Caki2 (cell line): ENCODE measurements around the gene PCED1B. TPM values are rescaled to one million over a fixed set of nuclear protein-coding genes. Genes with fewer than 3 reads are reported as not detected.
"Not testable (repeated sequence)": the region's sequence is repeated elsewhere in the genome, so short reads cannot be mapped to it uniquely, and the experiment has no call there.

Experiments
- DNase-seq: peaks from one replicate; pipeline ENCODE4 v3.0.0-alpha.2; 2015; ENCODE audit warnings: low read depth
- in situ Hi-C: cut with HindIII; loops from 2 replicates; pipeline ENCODE4 v1.10.0; 2016; ENCODE audit warnings: low sequenced_read_pairs, low pct_unique_long_range_greater_than_20kb, mixed read lengths
- total RNA-seq: library from RNA; depleted of rRNA; stranded (reverse); fragments of >200 nt; shearing (Covaris generic); gene quantifications from 2 replicates; pipeline ENCODE4 v1.2.3, GENCODE V29; 2014; ENCODE audit warnings: low replicate concordance

PCED1B gene
- total RNA-seq, 1 experiment from 2014 or later, result 1.9 TPM

DNA sequence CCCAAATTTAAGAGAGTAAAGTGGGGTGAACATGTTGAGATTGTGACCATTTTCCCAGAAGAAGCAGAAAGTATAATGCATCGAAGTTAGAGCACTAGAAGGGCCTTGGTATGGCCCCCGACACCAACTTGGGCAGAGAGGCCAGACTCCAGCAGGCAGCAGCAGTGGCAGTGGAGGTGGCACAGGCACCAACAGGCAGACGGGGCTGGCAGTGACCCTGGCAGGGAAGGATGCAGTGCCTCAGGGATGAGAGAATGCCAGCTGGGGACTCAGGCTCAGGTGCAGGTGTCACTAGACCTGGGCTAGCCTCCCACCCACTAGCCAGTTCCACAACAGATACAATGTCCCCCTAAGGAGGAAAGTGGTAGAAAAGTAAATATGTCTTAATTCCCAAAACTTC is 28.0 kb downstream of the PCED1B start:
- no peak for DNase-seq
- in situ Hi-C loops, result no loop called here

DNA sequence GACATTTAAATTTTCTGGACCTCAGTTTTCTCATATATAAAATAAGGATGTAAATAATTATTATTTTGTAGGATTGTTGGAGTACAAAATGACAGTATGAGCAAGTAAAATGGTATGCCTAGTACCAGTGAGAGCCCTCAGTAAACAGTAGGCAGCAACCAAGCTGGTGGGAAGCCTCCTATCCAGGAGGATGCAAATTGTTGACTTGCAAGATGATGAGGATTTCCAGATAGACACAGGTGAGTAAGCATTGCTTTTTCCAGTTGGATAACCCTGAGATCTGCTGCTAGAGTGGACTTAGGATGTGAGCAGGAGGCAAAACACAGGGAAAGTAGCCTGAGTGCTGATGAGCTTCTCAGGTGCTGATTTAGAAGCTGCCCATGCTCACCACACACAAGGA is 28.5 kb downstream of the PCED1B start:
- in situ Hi-C loops, result no loop called here
- no peak for DNase-seq

DNA sequence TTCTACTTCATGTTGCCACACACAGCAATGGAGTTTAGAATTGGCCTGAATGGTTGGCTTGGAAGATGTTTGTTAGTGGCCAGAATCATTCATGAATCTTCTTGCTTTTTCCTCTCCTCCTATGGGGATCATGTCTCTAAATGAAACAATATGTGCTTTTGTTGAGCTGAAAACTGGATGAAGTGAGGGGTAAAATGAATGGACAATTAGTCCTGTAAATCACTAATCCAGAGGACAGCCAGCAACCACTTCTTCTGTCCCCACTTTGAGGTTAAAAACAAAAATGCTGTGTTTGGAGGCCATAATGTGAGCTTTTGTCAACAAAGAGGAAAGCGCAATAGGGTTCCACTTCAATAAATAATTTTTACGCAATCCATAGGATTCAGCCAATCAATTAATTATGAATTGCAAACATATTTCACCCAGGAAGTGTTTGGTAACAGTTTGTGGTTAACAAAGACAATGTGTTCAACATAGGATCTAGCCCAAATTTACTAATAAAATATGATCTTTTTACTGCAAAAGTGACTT is 30.7 kb downstream of the PCED1B start:
- no peak for DNase-seq
- in situ Hi-C loops, result no loop called here

DNA sequence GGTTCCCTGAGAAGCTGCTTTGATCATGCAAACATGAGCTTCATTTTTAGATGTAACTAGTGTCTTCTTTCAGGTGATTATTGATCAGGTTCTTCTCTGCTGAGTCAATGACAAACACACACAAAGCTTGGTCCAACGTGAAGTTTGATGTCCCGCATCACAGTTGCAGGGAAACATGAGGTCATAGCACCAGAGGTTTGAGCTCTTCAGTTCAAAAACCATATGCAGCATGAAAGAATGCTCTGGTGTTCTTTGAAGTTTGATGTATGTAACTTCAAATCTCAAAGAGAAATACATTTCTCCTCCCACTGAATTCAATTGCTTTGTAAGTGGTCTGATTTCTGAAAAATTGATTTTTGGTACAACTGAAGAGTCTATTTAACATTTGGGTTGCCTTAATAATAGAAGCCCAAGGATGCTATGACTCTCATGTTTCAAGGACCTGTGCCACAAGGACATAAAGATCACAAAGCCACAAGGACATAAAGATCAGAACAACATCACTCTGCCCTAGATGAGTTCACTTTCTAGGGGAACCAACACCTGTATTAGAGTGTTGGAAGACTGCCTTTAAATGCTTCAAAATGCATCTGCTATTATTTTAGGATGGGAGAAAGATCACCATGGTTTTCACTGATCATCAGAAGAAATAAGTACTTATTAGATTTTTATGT is 31.4 kb downstream of the PCED1B start:
- in situ Hi-C loops, result no loop called here
- no peak for DNase-seq

DNA sequence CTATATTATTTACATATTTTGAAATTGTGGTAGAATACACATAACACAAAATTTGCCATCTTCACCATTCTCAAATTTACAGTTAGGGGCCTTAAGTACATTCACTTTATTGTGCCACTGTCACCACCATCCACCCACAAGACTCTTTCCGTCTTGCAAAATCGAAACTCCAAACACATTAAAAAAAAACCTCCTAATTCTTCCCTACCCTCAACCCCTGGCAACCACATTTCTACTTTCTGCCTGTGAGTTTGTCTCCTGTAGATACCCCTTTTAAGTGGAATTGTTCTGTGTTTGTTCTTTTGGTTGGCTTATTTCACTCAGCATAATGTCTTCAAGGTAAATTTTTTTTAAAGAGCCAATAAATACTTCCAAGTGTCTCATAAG is 32.0 kb downstream of the PCED1B start:
- in situ Hi-C loops, result no loop called here
- DNase-seq, result no peak

DNA sequence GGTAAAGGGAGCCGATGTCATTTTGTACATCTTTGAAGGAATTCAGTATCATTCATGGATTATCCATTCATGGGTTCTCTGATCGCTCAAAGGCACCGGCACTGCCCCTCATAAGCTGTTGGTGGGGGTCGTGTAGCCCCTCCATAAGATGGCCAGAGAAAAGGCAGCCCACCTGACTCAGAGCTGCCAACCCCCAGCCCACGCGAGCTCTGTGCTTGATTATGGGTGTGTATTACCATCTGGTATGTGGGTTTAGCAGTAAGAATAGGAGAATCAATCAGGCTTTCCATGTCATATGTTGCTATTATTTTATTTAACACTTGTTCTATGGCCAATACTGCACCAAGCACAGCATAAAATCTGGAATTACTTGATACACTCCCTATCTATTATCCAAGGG is 32.4 kb downstream of the PCED1B start:
- in situ Hi-C loops, result no loop called here
- no peak for DNase-seq

DNA sequence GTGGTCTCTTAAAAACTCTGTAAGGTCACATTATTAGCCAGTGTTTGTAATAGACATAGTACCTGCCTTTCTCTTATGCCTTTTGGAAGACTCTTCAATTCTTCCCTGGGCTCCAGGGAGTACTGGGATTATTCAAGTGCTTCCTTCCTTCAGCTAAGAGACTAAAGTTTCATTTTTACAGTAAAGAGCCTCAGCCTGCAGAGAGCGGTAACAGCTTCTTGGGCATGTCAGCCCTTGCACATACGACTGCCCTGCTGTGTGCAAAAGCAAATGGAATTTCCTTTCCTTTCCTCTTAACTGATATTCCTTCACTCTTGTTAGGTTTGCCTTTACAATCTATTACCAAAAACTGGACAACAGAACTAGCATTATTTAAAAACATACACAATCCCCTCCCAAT is 33.3 kb downstream of the PCED1B start:
- no peak for DNase-seq
- in situ Hi-C loops, result no loop called here

DNA sequence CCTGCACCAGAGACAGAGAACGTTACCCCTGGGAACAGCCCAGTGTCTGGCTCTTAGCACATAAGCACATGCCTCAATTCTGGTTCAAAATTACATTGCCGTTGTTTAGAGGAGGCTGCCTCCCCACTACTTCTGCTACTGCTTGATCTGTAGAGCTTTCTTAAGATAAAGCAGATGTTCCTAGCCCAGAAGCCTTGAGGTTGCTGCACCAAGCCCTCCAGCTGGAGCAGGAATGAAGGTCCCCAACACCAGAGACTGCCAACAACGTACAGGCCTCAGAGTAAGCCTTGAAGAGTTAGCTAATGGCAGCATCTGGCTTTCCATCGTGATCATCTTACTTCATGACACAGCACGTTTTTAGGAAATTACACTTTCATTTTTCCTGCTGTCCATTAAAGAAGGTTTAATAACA is 35.1 kb downstream of the PCED1B start:
- in situ Hi-C loops, result no loop called here
- DNase-seq, result no peak

DNA sequence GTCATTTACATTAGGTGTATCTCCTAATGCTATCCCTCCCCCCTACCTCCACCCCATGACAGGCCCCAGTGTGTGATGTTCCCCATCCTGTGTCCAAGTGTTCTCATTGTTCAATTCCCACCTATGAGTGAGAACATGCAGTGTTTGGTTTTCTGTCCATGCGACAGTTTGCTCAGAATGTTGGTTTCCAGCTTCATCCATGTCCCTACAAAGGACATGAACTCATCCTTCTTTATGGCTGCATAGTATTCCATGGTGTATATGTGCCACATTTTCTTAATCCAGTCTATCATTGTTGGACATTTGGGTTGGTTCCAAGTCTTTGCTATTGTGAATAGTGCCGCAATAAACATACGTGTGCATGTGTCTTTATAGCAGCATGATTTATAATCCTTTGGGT is 37.9 kb downstream of the PCED1B start:
- DNase-seq, in situ Hi-C loops: not testable (repeated sequence)

DNA sequence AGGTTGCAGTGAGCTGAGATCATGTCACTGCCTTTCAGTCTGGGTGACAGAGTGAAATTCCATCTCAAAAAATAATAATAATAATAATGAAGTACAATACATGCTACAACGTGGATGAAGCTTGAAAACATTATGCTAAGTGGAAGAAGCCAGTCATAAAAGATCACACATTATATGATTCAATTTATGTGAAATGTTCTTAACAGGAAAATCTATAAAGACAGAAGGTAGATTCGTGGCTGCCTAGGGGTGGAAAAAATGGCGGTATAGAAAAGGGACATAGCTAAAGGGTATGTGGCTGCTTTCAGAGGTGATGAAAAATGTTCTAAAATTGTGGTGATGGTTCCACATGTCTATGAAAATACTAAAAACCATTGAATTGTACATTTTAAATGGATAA is 41.3 kb downstream of the PCED1B start:
- in situ Hi-C loops, result no loop called here
- DNase-seq, result no peak

DNA sequence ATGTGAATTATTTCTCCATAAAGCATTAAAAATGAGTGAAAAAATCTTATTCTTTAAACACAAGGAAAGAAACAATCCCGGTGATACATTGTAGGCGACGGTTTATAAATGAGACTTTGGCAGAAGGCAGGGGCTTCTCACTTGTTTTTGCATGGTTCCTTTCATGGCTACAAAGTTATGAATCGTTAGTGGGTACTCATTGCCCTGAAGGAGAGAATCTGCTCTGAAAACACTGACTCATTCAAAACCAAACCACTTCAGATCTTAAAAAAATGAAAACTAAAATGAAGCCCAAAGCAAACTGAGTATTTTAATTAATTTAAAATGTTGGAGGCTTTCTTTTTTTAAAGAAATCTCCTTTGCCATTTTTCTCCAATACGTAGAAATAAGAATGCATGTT is 41.7 kb downstream of the PCED1B start:
- in situ Hi-C loops, result no loop called here
- no peak for DNase-seq

DNA sequence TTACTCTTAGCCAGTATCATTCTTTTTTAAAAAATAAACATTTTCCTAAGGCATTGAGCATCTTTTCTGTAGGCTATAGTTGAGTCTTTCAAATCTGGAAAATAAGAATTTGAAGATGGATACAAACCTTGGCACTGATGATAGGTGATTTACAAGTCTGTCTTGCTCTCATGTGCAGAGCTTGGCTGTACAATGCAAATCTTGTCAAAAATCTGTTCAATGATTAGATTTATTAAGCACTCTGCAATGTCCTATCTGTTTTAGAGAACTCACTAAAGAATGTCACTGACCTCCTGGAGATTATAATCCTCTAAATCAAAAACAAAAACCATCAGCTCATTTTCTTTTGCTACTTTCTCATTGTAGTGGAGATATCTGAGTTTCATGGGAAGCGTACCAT is 43.2 kb downstream of the PCED1B start:
- DNase-seq, result no peak
- in situ Hi-C loops, result no loop called here

DNA sequence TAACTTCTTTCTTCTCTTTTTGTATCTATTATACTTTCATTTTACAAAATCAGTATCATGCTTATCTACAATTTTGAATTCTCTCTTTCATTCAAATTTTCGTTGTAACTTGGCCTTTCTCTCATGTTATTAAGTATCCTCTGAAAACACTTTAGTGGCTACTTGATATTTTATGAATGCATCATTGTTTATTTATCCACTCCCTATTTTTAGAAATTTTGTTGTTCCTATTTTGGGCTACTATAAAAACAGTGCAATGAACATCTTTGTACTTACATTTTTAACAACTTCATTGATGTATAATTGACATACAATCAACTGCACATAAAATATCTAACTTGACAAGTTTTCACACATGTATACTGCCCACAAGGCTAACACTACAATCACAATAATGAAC is 44.3 kb downstream of the PCED1B start:
- no peak for DNase-seq
- in situ Hi-C loops, result no loop called here

DNA sequence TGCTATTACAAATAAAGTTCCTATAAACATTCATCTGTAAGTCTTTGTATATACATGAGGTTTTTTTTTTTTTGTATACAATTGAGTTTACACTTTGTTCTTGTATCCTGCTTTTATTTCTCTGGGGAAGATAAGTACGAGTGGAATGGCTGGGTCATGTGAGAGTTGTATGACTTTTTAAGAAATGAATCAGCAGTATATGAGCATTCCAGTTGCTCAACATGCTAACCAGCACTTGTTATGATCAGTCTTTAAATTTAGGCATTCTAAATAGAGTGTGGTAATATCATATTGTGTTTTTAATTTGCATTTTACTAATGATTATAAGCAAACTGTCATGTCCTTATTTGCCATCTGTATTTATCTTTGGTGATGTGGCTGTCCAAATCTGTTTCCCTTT is 45.0 kb downstream of the PCED1B start:
- in situ Hi-C loops, result no loop called here
- no peak for DNase-seq

DNA sequence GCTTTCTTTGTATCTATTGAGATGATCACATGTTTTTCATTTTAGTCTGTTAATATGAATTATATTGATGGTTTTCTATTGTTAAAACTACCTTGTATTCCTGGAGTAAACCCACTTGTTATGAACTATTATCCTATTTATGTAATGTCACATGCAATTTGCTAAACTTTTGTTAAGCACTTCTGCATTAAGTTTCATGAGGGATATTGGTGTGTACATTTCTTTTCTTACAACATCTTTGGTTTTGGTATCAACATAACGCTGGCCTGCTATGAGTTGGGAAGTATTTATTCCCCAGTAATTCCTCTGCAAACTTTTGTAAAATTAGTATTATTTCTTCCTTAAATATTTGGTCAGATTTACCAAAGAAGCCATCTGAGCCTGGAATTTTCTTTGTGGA is 46.8 kb downstream of the PCED1B start:
- in situ Hi-C loops, result no loop called here
- DNase-seq, result no peak

DNA sequence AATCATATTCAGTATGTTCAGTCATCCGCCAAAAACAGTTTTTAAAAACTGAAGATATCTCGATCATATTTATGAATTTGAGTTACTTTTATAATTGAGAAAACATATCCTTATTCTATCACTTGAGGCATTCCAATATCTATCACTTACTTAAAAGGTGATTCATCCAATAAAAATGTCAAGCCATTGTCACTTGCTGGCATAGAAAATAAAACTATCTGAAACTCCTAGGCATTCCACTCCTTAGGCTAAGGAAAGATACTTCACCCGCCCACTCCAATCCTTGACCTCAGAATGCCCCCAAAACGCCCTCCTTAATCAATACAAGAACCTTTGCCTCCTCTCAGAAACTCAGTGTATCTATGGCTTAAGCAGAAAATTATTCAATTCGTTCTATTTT is 51.6 kb downstream of the PCED1B start:
- DNase-seq, result no peak
- in situ Hi-C loops, result no loop called here

DNA sequence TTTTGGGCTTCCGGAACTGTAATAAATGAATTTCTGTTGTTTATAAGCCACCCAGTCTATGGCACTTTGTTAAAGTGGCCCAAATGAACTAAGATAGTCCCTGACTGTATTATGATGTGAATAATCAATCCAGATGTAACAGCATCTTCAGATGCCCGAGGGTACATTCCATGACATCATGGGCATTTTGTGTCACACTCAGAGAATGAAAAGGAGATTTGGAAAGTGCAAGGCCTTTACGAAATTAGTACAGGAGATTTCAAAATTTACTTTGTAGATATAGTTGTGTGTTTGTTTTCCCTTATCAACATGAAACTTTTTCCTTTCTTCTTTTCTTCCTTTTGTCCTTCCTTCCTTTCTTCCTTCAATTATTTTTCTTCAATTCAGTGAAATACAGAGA is 54.6 kb downstream of the PCED1B start:
- no peak for DNase-seq
- in situ Hi-C loops, result no loop called here

DNA sequence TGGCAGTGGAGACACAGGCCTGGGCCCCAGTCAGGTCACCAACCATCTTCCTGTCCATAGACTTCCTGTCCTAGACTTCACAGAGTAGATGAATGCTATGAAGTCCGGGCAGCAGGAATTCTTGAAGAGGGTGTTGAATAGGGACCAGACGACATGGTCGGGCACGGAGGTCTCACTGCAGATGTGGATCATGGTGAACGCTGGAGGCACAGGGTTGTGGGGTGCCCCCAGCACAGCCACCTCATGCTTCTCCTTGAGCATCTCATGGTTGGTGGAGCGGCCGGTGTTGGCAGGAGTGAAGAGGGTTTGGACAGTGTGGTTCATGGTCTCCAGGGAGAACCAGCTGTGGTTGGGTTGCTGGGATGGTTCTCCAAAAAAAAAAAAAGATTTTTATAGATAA is 56.2 kb downstream of the PCED1B start:
- no peak for DNase-seq
- in situ Hi-C loops, result no loop called here

DNA sequence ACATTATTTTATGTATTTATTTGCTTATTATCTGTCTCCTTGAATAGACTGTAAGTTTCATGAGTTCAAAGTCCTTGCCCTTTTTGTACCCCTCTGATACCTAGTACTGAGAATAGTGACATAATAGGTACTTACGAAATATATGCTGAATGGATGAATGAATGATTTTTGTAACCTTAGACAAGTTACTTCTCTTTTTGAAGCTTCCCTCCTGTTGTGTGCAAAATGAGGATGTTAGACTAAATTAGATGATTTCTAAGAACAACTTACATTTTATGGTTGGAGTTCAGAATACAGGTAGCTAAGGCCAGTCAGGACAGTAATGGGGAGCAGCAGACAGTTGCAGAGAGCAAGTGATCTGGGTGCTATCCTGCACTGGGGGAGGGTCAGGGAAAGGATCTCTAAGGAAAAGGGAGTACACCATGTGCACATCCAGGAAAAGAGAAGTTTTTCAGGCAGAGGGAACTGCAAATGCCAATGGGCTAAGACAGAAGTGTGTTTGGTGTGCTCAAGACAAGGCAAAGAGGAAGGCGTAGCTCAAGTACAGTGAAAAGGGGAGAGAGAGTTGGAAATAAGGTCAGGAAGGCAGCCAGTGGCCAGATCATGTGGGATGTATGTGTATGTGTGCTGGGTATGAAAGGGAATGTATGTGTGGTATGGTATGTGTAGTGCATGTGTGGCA is 59.7 kb downstream of the PCED1B start:
- in situ Hi-C loops, result no loop called here
- no peak for DNase-seq

DNA sequence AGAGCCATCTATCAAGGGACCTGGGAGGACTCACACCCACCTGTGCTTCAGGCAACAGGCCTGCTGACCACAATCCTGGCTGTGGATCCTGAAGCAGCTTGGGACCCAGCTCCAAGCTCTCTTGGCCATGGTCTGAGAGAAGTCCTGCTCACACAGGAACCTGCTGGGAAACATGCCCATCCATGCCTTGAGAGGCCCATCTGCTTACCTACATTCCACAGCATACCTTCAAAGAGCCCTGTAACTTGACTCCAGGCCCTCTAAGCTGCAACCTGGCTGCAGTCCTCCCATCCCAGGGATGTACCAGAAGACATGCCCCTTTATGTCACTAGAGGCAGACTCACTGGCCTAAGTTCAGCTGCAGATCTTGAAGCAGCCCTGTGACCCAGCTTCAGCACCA is 62.0 kb downstream of the PCED1B start:
- no peak for DNase-seq
- in situ Hi-C loops, result no loop called here
